ENCODE data around the gene OSBP2. TPM values are rescaled to one million over a fixed set of nuclear protein-coding genes. Genes with fewer than 3 reads are reported as not detected.

The OSBP2 gene
- total RNA-seq, 4 donors from 2014 or later = 1.9 to 3.9 (median 3.0) TPM

DNA sequence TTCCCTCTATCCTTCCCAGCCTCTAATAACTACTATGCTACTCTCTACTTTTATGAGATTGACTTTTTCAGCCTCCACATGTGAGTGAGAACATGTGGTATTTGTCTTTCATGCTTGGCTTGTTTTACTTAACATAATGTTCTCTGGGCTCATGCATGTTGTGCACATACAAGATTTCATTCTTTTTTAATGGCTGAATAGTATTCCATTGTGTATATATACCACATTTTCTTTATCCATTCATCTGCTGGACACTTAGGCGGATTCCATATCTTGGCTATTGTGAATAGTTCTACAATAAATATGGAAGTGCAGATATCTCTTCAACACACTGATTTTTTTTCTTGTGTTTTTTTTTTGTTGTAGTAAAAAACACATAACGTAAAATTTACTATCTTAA lies 19.4 kb downstream of the OSBP2 start:
- Histone ChIP-seq H3K27me3 (no peaks in the 10 kb centered on the region), H3K9me3 (no peaks in the 10 kb centered on the region), H3K36me3 (no peaks in the 10 kb centered on the region), H3K27ac (no peak overlapping the region), H3K4me1 (no peaks in the 10 kb centered on the region), H3K4me3 (no peak overlapping the region)
- TF ChIP-seq POLR2A (IDR thresholded peaks at IDR 0.05) = no peak
- TF ChIP-seq, protein P1, sequence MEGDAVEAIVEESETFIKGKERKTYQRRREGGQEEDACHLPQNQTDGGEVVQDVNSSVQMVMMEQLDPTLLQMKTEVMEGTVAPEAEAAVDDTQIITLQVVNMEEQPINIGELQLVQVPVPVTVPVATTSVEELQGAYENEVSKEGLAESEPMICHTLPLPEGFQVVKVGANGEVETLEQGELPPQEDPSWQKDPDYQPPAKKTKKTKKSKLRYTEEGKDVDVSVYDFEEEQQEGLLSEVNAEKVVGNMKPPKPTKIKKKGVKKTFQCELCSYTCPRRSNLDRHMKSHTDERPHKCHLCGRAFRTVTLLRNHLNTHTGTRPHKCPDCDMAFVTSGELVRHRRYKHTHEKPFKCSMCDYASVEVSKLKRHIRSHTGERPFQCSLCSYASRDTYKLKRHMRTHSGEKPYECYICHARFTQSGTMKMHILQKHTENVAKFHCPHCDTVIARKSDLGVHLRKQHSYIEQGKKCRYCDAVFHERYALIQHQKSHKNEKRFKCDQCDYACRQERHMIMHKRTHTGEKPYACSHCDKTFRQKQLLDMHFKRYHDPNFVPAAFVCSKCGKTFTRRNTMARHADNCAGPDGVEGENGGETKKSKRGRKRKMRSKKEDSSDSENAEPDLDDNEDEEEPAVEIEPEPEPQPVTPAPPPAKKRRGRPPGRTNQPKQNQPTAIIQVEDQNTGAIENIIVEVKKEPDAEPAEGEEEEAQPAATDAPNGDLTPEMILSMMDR (IDR thresholded peaks at IDR 0.05) = no peak
- WGBS, 2 donors = 94 to 96% methylated on average over 2 of the region's 2 CpGs
- intact Hi-C loops (cut with DNase I) = no loop called here
- DNase-seq = no peak

DNA sequence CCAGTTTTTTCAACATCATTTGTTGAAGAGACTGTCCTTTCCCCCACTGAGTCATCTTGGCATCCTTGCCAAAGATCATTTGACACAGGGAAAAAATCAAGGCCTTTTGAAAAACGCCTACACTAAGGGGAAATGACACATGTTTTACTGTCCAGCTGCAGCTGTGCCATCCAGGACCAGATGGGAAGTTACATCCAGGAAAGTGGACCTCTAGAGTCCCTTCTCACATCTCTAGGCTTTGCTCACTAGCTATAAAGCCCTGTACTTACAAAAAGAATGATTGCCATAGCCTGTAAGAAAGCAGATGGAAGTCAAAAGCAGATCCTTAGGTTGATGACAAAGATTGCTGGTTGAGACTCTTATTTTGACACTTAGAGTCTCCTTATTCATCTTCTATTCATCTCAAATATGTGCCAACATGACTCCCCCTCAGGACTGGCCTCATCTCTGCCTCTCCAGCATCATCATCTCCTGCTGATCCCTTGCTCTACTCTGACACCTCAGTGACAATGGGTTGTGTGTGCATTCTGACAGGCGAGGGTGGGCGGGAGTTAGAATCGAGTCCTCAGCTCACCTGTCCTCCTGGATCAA lies 22.8 kb downstream of the OSBP2 start:
- Histone ChIP-seq H3K4me1 (no peaks in the 10 kb centered on the region), H3K36me3 (no peaks in the 10 kb centered on the region), H3K4me3 (no peak overlapping the region), H3K27me3 (no peaks in the 10 kb centered on the region), H3K9me3 (no peaks in the 10 kb centered on the region), H3K27ac (no peak overlapping the region)
- TF ChIP-seq, protein P1 (IDR thresholded peaks at IDR 0.05) = no peak
- no peak for TF ChIP-seq POLR2A (IDR thresholded peaks at IDR 0.05)
- 54 to 56% methylated on average over 4 of the region's 4 CpGs for WGBS, 2 donors
- intact Hi-C loops (cut with DNase I) = no loop called here
- DNase-seq = no peak

- no peak for TF ChIP-seq POLR2A (IDR thresholded peaks at IDR 0.05)
- TF ChIP-seq, protein P1 (IDR thresholded peaks at IDR 0.05) = no peak
- WGBS, 2 donors = 89 to 95% methylated on average over 2 to 3 of the region's 3 CpGs
- no peak overlapping the region for H3K4me3 ChIP-seq
- no peaks in the 10 kb centered on the region for H3K27me3 ChIP-seq
- no peaks in the 10 kb centered on the region for H3K4me1 ChIP-seq
- H3K27ac ChIP-seq = no peak overlapping the region
- no peaks in the 10 kb centered on the region for H3K36me3 ChIP-seq
- intact Hi-C loops (cut with DNase I) = no loop called here
- no peak for DNase-seq
- H3K9me3 ChIP-seq = no peaks in the 10 kb centered on the region
Observed at GRCh38 chr22:30717952-30718351, 23.3 kb downstream of the OSBP2 start.

- no peaks in the 10 kb centered on the region for H3K27me3 ChIP-seq
- no peak overlapping the region for H3K27ac ChIP-seq
- no peaks in the 10 kb centered on the region for H3K9me3 ChIP-seq
- no peak overlapping the region for H3K4me3 ChIP-seq
- H3K36me3 ChIP-seq = no peaks in the 10 kb centered on the region
- 88 to 95% methylated on average over 2 of the region's 4 CpGs for WGBS, 2 donors
- intact Hi-C loops (cut with DNase I) = no loop called here
- TF ChIP-seq POLR2A (IDR thresholded peaks at IDR 0.05) = no peak
- TF ChIP-seq, protein P1 (IDR thresholded peaks at IDR 0.05) = no peak
- DNase-seq = no peak
- no peaks in the 10 kb centered on the region for H3K4me1 ChIP-seq
Observed at GRCh38 chr22:30718491-30718890, 23.8 kb downstream of the OSBP2 start.

- H3K9me3 ChIP-seq = no peaks in the 10 kb centered on the region
- H3K4me1 ChIP-seq = no peaks in the 10 kb centered on the region
- no peak overlapping the region for H3K27ac ChIP-seq
- TF ChIP-seq, protein P1 (IDR thresholded peaks at IDR 0.05) = no peak
- no peak for TF ChIP-seq POLR2A (IDR thresholded peaks at IDR 0.05)
- no peak for DNase-seq
- H3K36me3 ChIP-seq = no peaks in the 10 kb centered on the region
- WGBS, 2 donors = 83 to 84% methylated on average over 4 of the region's 4 CpGs
- intact Hi-C loops (cut with DNase I) = no loop called here
- no peaks in the 10 kb centered on the region for H3K27me3 ChIP-seq
- H3K4me3 ChIP-seq = no peak overlapping the region
Observed at GRCh38 chr22:30718938-30719337, 24.3 kb downstream of the OSBP2 start.
